Lung (tissue), 12 donors: Measurements from ENCODE around the gene KCNJ15. TPM values are rescaled to one million over a fixed set of nuclear protein-coding genes. Genes with fewer than 3 reads are reported as not detected.

ENCODE experiments used
- ATAC-seq: fragments of 200-7000 bp; cut with Tn5 transposase; one replicate; pipeline ENCODE4 v1.9.1; 2020; ENCODE audit warnings: moderate number of reproducible peaks; ENCODE audit not compliant: insufficient read depth, low FRiP score
- DNase-seq, 3 donors: peaks; one replicate each; pipeline ENCODE4 v3.0.0-alpha.2; 2013 to 2017
- H3K27ac ChIP-seq, 2 donors: one replicate each; pipeline ENCODE4 v1.5.1; 2013; ENCODE audit warnings: mild to moderate bottlenecking in 2 of 2, moderate library complexity in 2 of 2, control low read depth in 1 of 2, inconsistent platforms in 1 of 2, low read depth in 1 of 2, low read length in 1 of 2
- H3K27me3 ChIP-seq, 3 donors: one replicate each; pipeline ENCODE4 v1.5.1; 2013; ENCODE audit warnings: low read length in 2 of 3; ENCODE audit not compliant: control insufficient read depth in 3 of 3, insufficient read depth in 3 of 3
- H3K36me3 ChIP-seq, 4 donors: one replicate each; pipeline ENCODE4 v1.5.1; 2013; ENCODE audit warnings: low read length in 4 of 4, mild to moderate bottlenecking in 1 of 4, moderate library complexity in 1 of 4; ENCODE audit not compliant: control insufficient read depth in 4 of 4, insufficient read depth in 4 of 4
- H3K4me1 ChIP-seq, 5 donors: one replicate each; pipeline ENCODE4 v1.5.1; 2013; ENCODE audit warnings: low read length in 5 of 5, mild to moderate bottlenecking in 2 of 5, moderate library complexity in 1 of 5; ENCODE audit not compliant: control insufficient read depth in 5 of 5, insufficient read depth in 5 of 5
- H3K4me3 ChIP-seq: one replicate; pipeline ENCODE4 v1.5.1; 2013; ENCODE audit warnings: mild to moderate bottlenecking, control low read depth, moderate library complexity
- H3K9ac ChIP-seq, 2 donors: one replicate each; pipeline ENCODE4 v1.5.1; 2013; ENCODE audit warnings: low read length in 2 of 2, control low read depth in 1 of 2; ENCODE audit not compliant: insufficient read depth in 1 of 2
- H3K9me3 ChIP-seq, 4 donors: one replicate each; pipeline ENCODE4 v1.5.1; 2013; ENCODE audit warnings: low read length in 3 of 4, mild to moderate bottlenecking in 1 of 4, moderate library complexity in 1 of 4; ENCODE audit not compliant: control insufficient read depth in 4 of 4, insufficient read depth in 3 of 4
- WGBS, 2 donors: extraction: QIAGEN DNeasy Blood & Tissue Kit; methylation state at CpG; one replicate each; pipeline ENCODE4 v1.1.7; 2013; 5-methylcytosine and 5-hydroxymethylcytosine counted together
- polyA plus RNA-seq, 2 donors: library from polyadenylated mRNA; stranded (reverse); fragments of 200-250 nt; gene quantifications; one replicate each; pipeline ENCODE4 v1.2.1, GENCODE V29; 2013
- total RNA-seq, 2 donors: library from RNA; depleted of rRNA in 1 of 2; stranded (reverse); fragments of >200 nt in 1 of 2; gene quantifications; one replicate each; pipeline ENCODE4 v1.2.1, GENCODE V29; 2014 to 2021
- TF ChIP-seq, protein P1 (sequence below): IDR thresholded peaks from 2 replicates; pipeline ENCODE4 v1.5.1; 2012; ENCODE audit warnings: mild to moderate bottlenecking; ENCODE audit errors: control extremely low read depth, extremely low read depth
- donor health status: control.
- donor health status: control.
- donor health status: Bipolar disorder and iron deficiency.
- donor health status: healthy.
- donor health status: DM: yes; HTN: yes; CAD: no.

Gene KCNJ15
- total and polyA plus RNA-seq, 4 donors, result 28.2 to 79.1 (median 61.5) TPM

DNA sequence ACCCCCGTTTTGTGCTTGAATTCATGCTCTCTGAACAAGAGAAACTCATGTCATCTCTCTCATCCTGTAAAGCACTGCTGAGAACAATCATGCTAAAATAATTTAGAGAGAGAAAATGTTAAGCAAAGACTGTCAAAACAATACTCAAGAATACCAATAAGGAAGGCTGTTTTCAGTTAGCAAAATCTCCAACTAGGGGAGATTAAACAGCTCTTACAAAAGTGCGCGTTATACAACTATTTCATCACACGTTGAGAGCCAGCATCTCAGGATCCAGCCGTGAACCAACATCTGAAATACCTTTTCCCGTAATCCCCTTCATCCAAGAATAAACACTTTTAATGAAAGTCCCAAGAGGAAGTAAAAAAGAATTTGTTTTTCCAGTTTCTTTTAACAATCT is 44.1 kb upstream of the KCNJ15 start:
- Histone ChIP-seq H3K9me3 (peaks cover 0 to 6% (median 0%) of the 10 kb centered on the region in 4 donors), H3K4me1 (no peaks in the 10 kb centered on the region), H3K9ac (no peak overlapping the region), H3K36me3 (no peaks in the 10 kb centered on the region), H3K27me3 (no peaks in the 10 kb centered on the region), H3K27ac (no peak overlapping the region), H3K4me3 (no peak overlapping the region)
- ATAC-seq, result no peak
- 61% methylated on average over 6 of the region's 6 CpGs for WGBS, 2 donors
- TF ChIP-seq, protein P1, sequence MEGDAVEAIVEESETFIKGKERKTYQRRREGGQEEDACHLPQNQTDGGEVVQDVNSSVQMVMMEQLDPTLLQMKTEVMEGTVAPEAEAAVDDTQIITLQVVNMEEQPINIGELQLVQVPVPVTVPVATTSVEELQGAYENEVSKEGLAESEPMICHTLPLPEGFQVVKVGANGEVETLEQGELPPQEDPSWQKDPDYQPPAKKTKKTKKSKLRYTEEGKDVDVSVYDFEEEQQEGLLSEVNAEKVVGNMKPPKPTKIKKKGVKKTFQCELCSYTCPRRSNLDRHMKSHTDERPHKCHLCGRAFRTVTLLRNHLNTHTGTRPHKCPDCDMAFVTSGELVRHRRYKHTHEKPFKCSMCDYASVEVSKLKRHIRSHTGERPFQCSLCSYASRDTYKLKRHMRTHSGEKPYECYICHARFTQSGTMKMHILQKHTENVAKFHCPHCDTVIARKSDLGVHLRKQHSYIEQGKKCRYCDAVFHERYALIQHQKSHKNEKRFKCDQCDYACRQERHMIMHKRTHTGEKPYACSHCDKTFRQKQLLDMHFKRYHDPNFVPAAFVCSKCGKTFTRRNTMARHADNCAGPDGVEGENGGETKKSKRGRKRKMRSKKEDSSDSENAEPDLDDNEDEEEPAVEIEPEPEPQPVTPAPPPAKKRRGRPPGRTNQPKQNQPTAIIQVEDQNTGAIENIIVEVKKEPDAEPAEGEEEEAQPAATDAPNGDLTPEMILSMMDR, result no peak
- DNase-seq, result no peak

DNA sequence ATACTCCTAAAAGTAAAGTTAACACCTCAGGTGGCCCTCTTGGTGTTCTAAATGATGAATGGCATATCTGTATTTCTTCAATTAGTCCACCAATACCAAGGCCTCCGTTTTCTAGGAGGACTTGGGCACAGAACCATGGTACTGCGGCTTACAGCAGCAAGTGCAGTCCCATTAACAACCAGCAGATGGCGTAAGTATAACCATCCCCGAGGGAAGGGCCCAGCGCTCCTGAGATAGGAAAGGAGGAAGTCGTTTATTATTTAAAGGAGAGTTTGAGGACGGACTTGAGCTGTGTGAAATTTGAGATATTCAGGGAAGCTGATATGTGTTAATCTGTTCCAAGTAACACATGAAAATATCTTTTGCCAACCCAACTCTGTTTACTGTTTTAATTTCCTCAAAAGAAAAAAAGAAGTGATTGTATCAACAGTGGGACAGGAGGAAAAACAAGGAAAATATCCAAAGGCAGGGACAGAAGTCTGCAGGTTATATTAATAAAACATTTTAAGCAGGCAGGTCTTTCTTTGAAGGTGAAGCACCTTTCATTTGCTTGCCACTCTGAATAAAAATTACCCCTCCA is 37.7 kb upstream of the KCNJ15 start:
- ATAC-seq (peak; percentile 90), DNase-seq (peak; percentile 68 to 79 (median 74))
- Histone ChIP-seq H3K27me3 (no peaks in the 10 kb centered on the region), H3K9ac (no peak overlapping the region), H3K4me3 (no peak overlapping the region), H3K4me1 (no peaks in the 10 kb centered on the region), H3K27ac (peak overlapping the region in 1 of 2 donors; percentile 66), H3K9me3 (peaks cover 0 to 15% (median 3%) of the 10 kb centered on the region in 4 donors), H3K36me3 (no peaks in the 10 kb centered on the region)
- WGBS, 2 donors, result 3 to 4% methylated on average over 7 of the region's 7 CpGs
- TF ChIP-seq, protein P1, result peak; percentile 72

DNA sequence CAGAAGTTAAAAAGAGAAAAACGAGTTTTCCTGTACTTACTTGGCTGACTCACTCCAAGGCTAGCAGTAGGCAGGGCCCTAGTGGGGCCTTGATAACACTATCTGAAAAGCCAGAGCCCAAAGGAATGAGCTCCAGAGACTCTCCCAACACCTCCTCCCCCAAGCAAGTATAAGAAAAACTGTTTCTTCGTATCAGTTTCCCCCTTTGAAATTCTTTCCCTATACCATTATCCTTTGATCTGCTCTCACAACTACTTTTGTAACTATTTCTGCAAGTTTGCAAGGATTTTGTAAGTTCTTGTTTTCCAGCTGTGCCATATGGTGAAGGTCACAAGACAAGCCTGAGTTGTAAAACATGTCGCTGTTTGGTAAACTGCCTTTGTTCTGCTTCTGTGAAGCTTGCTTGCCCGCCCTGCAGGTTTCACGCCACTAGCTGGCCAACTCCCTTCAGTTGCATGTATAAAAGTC is 36.5 kb upstream of the KCNJ15 start:
- DNase-seq (no peak), ATAC-seq (no peak)
- peaks cover 0 to 17% (median 6%) of the 10 kb centered on the region in 4 donors for H3K9me3 ChIP-seq
- H3K4me1 ChIP-seq, result no peaks in the 10 kb centered on the region
- no peak overlapping the region for H3K27ac ChIP-seq
- H3K4me3 ChIP-seq, result no peak overlapping the region
- no peaks in the 10 kb centered on the region for H3K36me3 ChIP-seq
- 47 to 67% methylated on average over 5 of the region's 5 CpGs for WGBS, 2 donors
- no peak overlapping the region for H3K9ac ChIP-seq
- TF ChIP-seq, protein P1, result no peak
- no peaks in the 10 kb centered on the region for H3K27me3 ChIP-seq

DNA sequence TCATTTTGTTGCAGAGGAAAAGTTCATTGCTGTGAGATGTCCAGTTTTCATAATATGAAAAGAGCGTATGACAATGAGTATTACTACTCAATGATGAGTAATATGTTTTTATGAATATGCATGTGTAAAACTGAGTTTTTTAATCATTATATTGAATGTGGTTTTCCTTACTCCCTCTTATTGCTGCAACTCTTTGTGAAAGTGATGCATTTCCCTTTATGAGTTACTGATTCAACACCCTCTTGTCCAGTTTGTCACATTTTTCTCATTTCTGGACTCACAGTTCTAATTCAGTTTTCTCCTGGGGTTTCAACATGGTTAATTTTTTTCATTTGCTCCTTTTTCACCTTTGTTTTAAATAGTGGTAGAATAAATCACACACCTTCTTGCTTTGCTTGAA is 35.2 kb upstream of the KCNJ15 start:
- Histone ChIP-seq H3K4me3 (no peak overlapping the region), H3K4me1 (no peaks in the 10 kb centered on the region), H3K9ac (no peak overlapping the region), H3K9me3 (peaks cover 0 to 18% (median 10%) of the 10 kb centered on the region in 4 donors), H3K27me3 (no peaks in the 10 kb centered on the region), H3K36me3 (no peaks in the 10 kb centered on the region), H3K27ac (no peak overlapping the region)
- no peak for DNase-seq
- TF ChIP-seq, protein P1, result no peak
- ATAC-seq, result no peak
- WGBS, 2 donors, result 37 to 95% methylated on average over 1 of the region's 1 CpG
